Hepatocyte (in vitro differentiated cells): ENCODE results near the gene FOXB1. TPM values are rescaled to one million over a fixed set of nuclear protein-coding genes. Genes with fewer than 3 reads are reported as not detected.

ENCODE experiments used
- DNase-seq: peaks from one replicate; pipeline ENCODE4 v3.0.0-alpha.2; 2016; ENCODE audit warnings: low spot score
- H2AFZ ChIP-seq: fragments of 200-600 bp; sonication (generic); 2 replicates; pipeline ENCODE4 v1.6.0; 2016; ENCODE audit warnings: antibody characterized with exemption, mild to moderate bottlenecking
- H3K27ac ChIP-seq: fragments of 200-600 bp; sonication (generic); 2 replicates; pipeline ENCODE4 v1.5.1; 2016; ENCODE audit warnings: mild to moderate bottlenecking
- H3K27me3 ChIP-seq: fragments of 200-600 bp; sonication (generic); 2 replicates; pipeline ENCODE4 v1.6.1; 2016
- H3K36me3 ChIP-seq: fragments of 200-600 bp; sonication (generic); replicated peaks from 2 replicates; pipeline ENCODE4 v1.5.1; 2016; ENCODE audit warnings: low read depth; ENCODE audit not compliant: insufficient read depth
- H3K4me1 ChIP-seq: fragments of 200-600 bp; sonication (generic); 2 replicates; pipeline ENCODE4 v1.5.1; 2016; ENCODE audit warnings: mild to moderate bottlenecking, moderate library complexity; ENCODE audit not compliant: insufficient read depth
- H3K4me2 ChIP-seq: fragments of 200-600 bp; sonication (generic); 2 replicates; pipeline ENCODE4 v1.6.0; 2016
- H3K4me3 ChIP-seq: fragments of 200-600 bp; sonication (generic); 2 replicates; pipeline ENCODE4 v1.5.1; 2016; ENCODE audit warnings: mild to moderate bottlenecking
- H3K79me2 ChIP-seq: fragments of 200-600 bp; sonication (generic); 2 replicates; pipeline ENCODE4 v1.6.0; 2017; ENCODE audit warnings: mild to moderate bottlenecking
- H3K9me2 ChIP-seq: fragments of 200-600 bp; sonication (generic); replicated peaks from 2 replicates; pipeline ENCODE4 v1.6.0; 2017; ENCODE audit warnings: mild to moderate bottlenecking; ENCODE audit not compliant: insufficient read depth
- H3K9me3 ChIP-seq: fragments of 200-600 bp; sonication (generic); 2 replicates; pipeline ENCODE4 v1.5.1; 2016; ENCODE audit warnings: low read depth, mild to moderate bottlenecking
- H4K20me1 ChIP-seq: fragments of 200-600 bp; sonication (generic); 2 replicates; pipeline ENCODE4 v1.6.0; 2016; ENCODE audit warnings: mild to moderate bottlenecking; ENCODE audit not compliant: insufficient read depth, poor library complexity, severe bottlenecking
- EZH2 ChIP-seq: fragments of 200-600 bp; sonication (generic); IDR thresholded peaks from 2 replicates; pipeline ENCODE4 v1.6.1; 2016; ENCODE audit warnings: antibody characterized with exemption, mild to moderate bottlenecking, borderline replicate concordance
- EZH2phosphoT487 ChIP-seq: fragments of 200-600 bp; sonication (generic); IDR thresholded peaks from one replicate; pipeline ENCODE4 v1.6.1; 2018; ENCODE audit warnings: antibody characterized with exemption, mild to moderate bottlenecking, low read depth, moderate library complexity; ENCODE audit not compliant: unreplicated experiment, severe bottlenecking
- WGBS: methylation state at CpG from one replicate; pipeline ENCODE4 v1.1.6; 2016; ENCODE audit warnings: low lambda C conversion rate; ENCODE audit errors: missing lambda C conversion rate; 5-methylcytosine and 5-hydroxymethylcytosine counted together
- polyA plus RNA-seq: library from polyadenylated mRNA; unstranded; fragments of >200 nt; fragmentation: Nextera tagmentation; extraction: Ambion mirVana; gene quantifications from 2 replicates; pipeline ENCODE4 v1.2.1, GENCODE V29; 2016
- total RNA-seq: library from RNA; depleted of rRNA; stranded (reverse); fragments of >200 nt; gene quantifications from 2 replicates; pipeline ENCODE4 v1.2.3, GENCODE V29; 2014
- TF ChIP-seq, protein P1 (sequence below): fragments of 200-600 bp; sonication (generic); IDR thresholded peaks from 2 replicates; pipeline ENCODE4 v1.5.1; 2016; ENCODE audit warnings: antibody characterized with exemption, mild to moderate bottlenecking; ENCODE audit not compliant: poor library complexity

The FOXB1 gene
- total and polyA plus RNA-seq, 2 experiments from 2014 or later, result not detected

DNA sequence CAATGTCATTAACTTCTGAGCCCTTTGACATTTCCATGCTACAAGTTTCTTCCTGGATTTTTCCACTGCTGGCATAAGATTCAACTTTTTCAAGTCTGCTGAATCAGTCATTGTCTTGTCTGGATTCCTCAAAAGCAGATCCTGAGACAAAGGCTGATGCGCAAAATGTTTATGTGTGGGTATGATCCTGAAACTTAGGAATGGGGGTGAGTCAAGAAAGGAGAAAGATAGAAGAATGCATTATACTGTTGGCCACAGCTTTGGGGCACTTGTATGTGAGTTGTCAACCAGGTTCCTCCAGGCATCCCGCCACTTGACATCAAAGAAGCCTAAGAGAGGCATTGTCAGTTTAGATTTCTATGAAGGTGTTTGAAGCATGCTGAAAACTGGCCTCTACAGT, 50.4 kb downstream of the FOXB1 start:
- no peak overlapping the region for H3K27ac ChIP-seq
- no peak overlapping the region for H3K4me2 ChIP-seq
- no peaks in the 10 kb centered on the region for H4K20me1 ChIP-seq
- TF ChIP-seq EZH2phosphoT487 (no peak), EZH2 (no peak)
- TF ChIP-seq, protein P1, sequence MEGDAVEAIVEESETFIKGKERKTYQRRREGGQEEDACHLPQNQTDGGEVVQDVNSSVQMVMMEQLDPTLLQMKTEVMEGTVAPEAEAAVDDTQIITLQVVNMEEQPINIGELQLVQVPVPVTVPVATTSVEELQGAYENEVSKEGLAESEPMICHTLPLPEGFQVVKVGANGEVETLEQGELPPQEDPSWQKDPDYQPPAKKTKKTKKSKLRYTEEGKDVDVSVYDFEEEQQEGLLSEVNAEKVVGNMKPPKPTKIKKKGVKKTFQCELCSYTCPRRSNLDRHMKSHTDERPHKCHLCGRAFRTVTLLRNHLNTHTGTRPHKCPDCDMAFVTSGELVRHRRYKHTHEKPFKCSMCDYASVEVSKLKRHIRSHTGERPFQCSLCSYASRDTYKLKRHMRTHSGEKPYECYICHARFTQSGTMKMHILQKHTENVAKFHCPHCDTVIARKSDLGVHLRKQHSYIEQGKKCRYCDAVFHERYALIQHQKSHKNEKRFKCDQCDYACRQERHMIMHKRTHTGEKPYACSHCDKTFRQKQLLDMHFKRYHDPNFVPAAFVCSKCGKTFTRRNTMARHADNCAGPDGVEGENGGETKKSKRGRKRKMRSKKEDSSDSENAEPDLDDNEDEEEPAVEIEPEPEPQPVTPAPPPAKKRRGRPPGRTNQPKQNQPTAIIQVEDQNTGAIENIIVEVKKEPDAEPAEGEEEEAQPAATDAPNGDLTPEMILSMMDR, result no peak
- no peak overlapping the region for H2AFZ ChIP-seq
- no peaks in the 10 kb centered on the region for H3K4me1 ChIP-seq
- DNase-seq, result no peak
- no peaks in the 10 kb centered on the region for H3K9me2 ChIP-seq
- 94% methylated on average over 2 of the region's 2 CpGs for WGBS
- H3K4me3 ChIP-seq, result no peak overlapping the region
- peaks cover 4% of the 10 kb centered on the region for H3K27me3 ChIP-seq
- H3K79me2 ChIP-seq, result no peaks in the 10 kb centered on the region
- no peaks in the 10 kb centered on the region for H3K36me3 ChIP-seq
- no peaks in the 10 kb centered on the region for H3K9me3 ChIP-seq
